Liver (tissue), 9 donors: Measurements from ENCODE around the gene SH3PXD2B. TPM values are rescaled to one million over a fixed set of nuclear protein-coding genes. Genes with fewer than 3 reads are reported as not detected.

Experiments used
- DNase-seq: peaks from one replicate; pipeline ENCODE4 v3.0.0-alpha.2; 2017; ENCODE audit warnings: low spot score
- H3K27ac ChIP-seq, 2 donors: one replicate each; pipeline ENCODE4 v1.7.0; 2013; ENCODE audit warnings: inconsistent platforms in 2 of 2, low read length in 2 of 2, control low read depth in 1 of 2, low read depth in 1 of 2, mild to moderate bottlenecking in 1 of 2
- H3K27me3 ChIP-seq, 4 donors: one replicate each; pipeline versions ENCODE4 v1.6.1 to v1.7.0; 2013; ENCODE audit warnings: low read length in 3 of 4, inconsistent platforms in 1 of 4, mild to moderate bottlenecking in 1 of 4, moderate library complexity in 1 of 4; ENCODE audit not compliant: control insufficient read depth in 4 of 4, insufficient read depth in 4 of 4
- H3K36me3 ChIP-seq, 4 donors: one replicate each; pipeline versions ENCODE4 v1.6.1 to v1.7.0; 2013; ENCODE audit warnings: low read length in 3 of 4, mild to moderate bottlenecking in 3 of 4, low read depth in 1 of 4, moderate library complexity in 1 of 4; ENCODE audit not compliant: control insufficient read depth in 4 of 4, insufficient read depth in 3 of 4
- H3K4me1 ChIP-seq, 4 donors: one replicate each; pipeline versions ENCODE4 v1.6.1 to v1.7.0; 2013; ENCODE audit warnings: low read length in 3 of 4, mild to moderate bottlenecking in 3 of 4, moderate library complexity in 1 of 4; ENCODE audit not compliant: control insufficient read depth in 4 of 4, insufficient read depth in 4 of 4
- H3K4me3 ChIP-seq, 3 donors: one replicate each; pipeline versions ENCODE4 v1.6.1 to v1.7.0; 2013; ENCODE audit warnings: low read length in 3 of 3, control low read depth in 1 of 3, low read depth in 1 of 3, mild to moderate bottlenecking in 1 of 3
- H3K9ac ChIP-seq, 2 donors: one replicate each; pipeline ENCODE4 v1.7.0; 2013; ENCODE audit warnings: low read length in 2 of 2, mild to moderate bottlenecking in 2 of 2, moderate library complexity in 2 of 2, control low read depth in 1 of 2, low read depth in 1 of 2
- H3K9me3 ChIP-seq, 4 donors: one replicate each; pipeline versions ENCODE4 v1.6.1 to v1.7.0; 2013; ENCODE audit warnings: low read length in 3 of 4; ENCODE audit not compliant: control insufficient read depth in 4 of 4
- EGR1 ChIP-seq, 2 donors: IDR thresholded peaks; 2 replicates each; pipeline ENCODE4 v1.6.1; 2016 to 2018; ENCODE audit warnings: antibody characterized with exemption in 2 of 2, low read depth in 2 of 2
- FOXA2 ChIP-seq: IDR thresholded peaks from 2 replicates; pipeline ENCODE4 v1.6.1; 2016; ENCODE audit warnings: antibody characterized with exemption
- GABPA ChIP-seq, 2 donors: IDR thresholded peaks in 1 of 2; conservative IDR thresholded peaks in 1 of 2; 2 replicates each; pipeline ENCODE4 v1.6.1; 2016; ENCODE audit warnings: antibody characterized with exemption in 2 of 2, mild to moderate bottlenecking in 1 of 2, moderate library complexity in 1 of 2
- HNF4A ChIP-seq, 2 donors: conservative IDR thresholded peaks; 2 replicates each; pipeline ENCODE4 v1.6.1; 2016; ENCODE audit warnings: antibody characterized with exemption in 2 of 2, mild to moderate bottlenecking in 2 of 2
- HNF4G ChIP-seq: IDR thresholded peaks from 2 replicates; pipeline ENCODE4 v1.6.1; 2016; ENCODE audit warnings: antibody characterized with exemption
- JUND ChIP-seq, 2 donors: IDR thresholded peaks; 2 replicates each; pipeline ENCODE4 v1.6.1; 2016; ENCODE audit warnings: antibody characterized with exemption in 2 of 2
- NR2F2 ChIP-seq: IDR thresholded peaks from 2 replicates; pipeline ENCODE4 v1.6.1; 2016; ENCODE audit warnings: antibody characterized with exemption
- RAD21 ChIP-seq, 2 donors: IDR thresholded peaks; 2 replicates each; pipeline ENCODE4 v1.6.1; 2016; ENCODE audit warnings: antibody characterized with exemption in 2 of 2, mild to moderate bottlenecking in 2 of 2
- RXRA ChIP-seq, 2 donors: IDR thresholded peaks; 2 replicates each; pipeline ENCODE4 v1.6.1; 2017 to 2018; ENCODE audit warnings: antibody characterized with exemption in 2 of 2, mild to moderate bottlenecking in 1 of 2
- SP1 ChIP-seq: IDR thresholded peaks from 2 replicates; pipeline ENCODE4 v1.6.1; 2018; ENCODE audit warnings: antibody characterized with exemption, mild to moderate bottlenecking
- TAF1 ChIP-seq: conservative IDR thresholded peaks from 2 replicates; pipeline ENCODE4 v1.6.1; 2016; ENCODE audit warnings: antibody characterized with exemption, mild to moderate bottlenecking
- YY1 ChIP-seq: IDR thresholded peaks from 2 replicates; pipeline ENCODE4 v1.6.1; 2016; ENCODE audit warnings: antibody characterized with exemption, mild to moderate bottlenecking
- WGBS: extraction: QIAGEN DNeasy Blood & Tissue Kit; methylation state at CpG from one replicate; pipeline ENCODE4 v1.1.7; 2013; 5-methylcytosine and 5-hydroxymethylcytosine counted together
- polyA plus RNA-seq, 2 donors: library from polyadenylated mRNA; stranded (reverse) in 1 of 2; unstranded in 1 of 2; fragments of 200-250 nt in 1 of 2; fragments of >200 nt in 1 of 2; fragmentation: Nextera tagmentation in 1 of 2; extraction: Ambion mirVana in 1 of 2; gene quantifications; one replicate each; pipeline versions ENCODE4 v1.2.1 to v1.2.3, GENCODE V29; 2013 to 2015
- total RNA-seq, 2 donors: library from RNA; depleted of rRNA; stranded (reverse); fragments of >200 nt; gene quantifications; one replicate each; pipeline ENCODE4 v1.2.3, GENCODE V29; 2014
- TF ChIP-seq, protein P1 (sequence below): IDR thresholded peaks from 2 replicates; pipeline ENCODE4 v1.6.1; 2016; ENCODE audit warnings: antibody characterized with exemption, mild to moderate bottlenecking
- TF ChIP-seq, protein P2 (sequence below): IDR thresholded peaks from 2 replicates; pipeline ENCODE4 v1.6.1; 2016; ENCODE audit warnings: antibody characterized with exemption
- TF ChIP-seq, protein P3 (sequence below): IDR thresholded peaks from 2 replicates; pipeline ENCODE4 v1.6.1; 2016; ENCODE audit warnings: antibody characterized with exemption
- TF ChIP-seq, protein P4 (sequence below): IDR thresholded peaks from 2 replicates; pipeline ENCODE4 v1.6.1; 2016; ENCODE audit warnings: antibody characterized with exemption
- TF ChIP-seq, protein P5 (sequence below): fragments of 150-350 bp; IDR thresholded peaks from 2 replicates; pipeline ENCODE4 v1.5.1; 2017; ENCODE audit warnings: improper control_type of control experiment, low read depth, low read length; ENCODE audit not compliant: missing input control
- donor health status: healthy.
- donor health status: healthy.
- donor health status: healthy.
- donor health status: healthy.
- donor health status: healthy.

SH3PXD2B gene
- total and polyA plus RNA-seq, 4 donors: 1.1 to 3.3 (median 2.2) TPM

DNA sequence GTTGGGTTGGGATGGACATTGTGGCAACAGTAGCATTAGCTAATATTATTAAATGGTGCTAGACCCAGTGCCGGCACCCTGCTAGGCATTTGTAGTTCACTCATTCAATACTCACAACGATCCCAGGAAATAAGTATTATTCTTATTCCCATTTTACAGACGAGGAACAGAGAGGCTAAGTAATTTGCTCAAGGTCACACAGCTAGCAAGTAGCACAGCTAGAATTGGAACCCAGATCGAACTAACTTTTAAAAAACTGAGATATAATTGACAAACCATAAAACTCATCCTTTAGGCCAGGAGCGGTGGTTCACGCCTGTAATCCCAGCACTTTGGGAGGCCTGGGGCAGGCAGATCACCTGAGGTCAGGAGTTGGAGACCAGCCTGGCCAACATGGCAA is 79.5 kb downstream of the SH3PXD2B start:
- WGBS: 96% methylated on average over 6 of the region's 6 CpGs
- no peaks in the 10 kb centered on the region for H3K27me3 ChIP-seq
- no peaks in the 10 kb centered on the region for H3K36me3 ChIP-seq
- no peak overlapping the region for H3K9ac ChIP-seq
- no peak for DNase-seq
- TF ChIP-seq HNF4G: no peak
- H3K27ac ChIP-seq: no peak overlapping the region
- peaks cover 5 to 8% (median 7%) of the 10 kb centered on the region in 4 donors for H3K9me3 ChIP-seq
- H3K4me1 ChIP-seq: no peaks in the 10 kb centered on the region
- no peak overlapping the region for H3K4me3 ChIP-seq

DNA sequence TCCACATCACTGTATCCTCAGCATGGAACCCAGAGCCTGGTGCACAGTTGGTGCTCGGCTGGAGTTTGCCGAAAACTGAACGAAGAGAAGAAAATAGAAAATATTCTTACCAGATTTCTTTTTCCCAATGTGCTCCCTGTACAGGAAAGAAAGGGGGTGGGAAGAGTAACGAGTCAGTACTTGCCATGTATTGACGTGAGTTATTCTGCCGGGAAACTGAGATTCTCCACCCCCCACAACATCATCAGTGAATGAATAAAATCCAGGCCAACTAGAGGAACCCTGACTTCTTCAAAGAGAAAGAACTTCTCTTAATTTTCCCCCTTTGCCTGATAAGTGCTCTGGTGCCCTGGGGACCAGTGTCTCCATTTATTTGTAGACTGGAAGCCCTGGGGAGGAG is 80.6 kb downstream of the SH3PXD2B start:
- no peak overlapping the region for H3K27ac ChIP-seq
- no peak overlapping the region for H3K4me3 ChIP-seq
- H3K36me3 ChIP-seq: no peaks in the 10 kb centered on the region
- H3K9me3 ChIP-seq: peaks cover 5 to 8% (median 7%) of the 10 kb centered on the region in 4 donors
- no peaks in the 10 kb centered on the region for H3K4me1 ChIP-seq
- TF ChIP-seq RAD21 (IDR thresholded peaks at IDR 0.05) (no peak), FOXA2 (no peak), HNF4G (no peak), GABPA (IDR thresholded peaks at IDR 0.05 in 1 of 2, conservative IDR thresholded peaks at IDR 0.05 in 1 of 2) (no peak), TAF1 (no peak), SP1 (no peak), JUND (IDR thresholded peaks at IDR 0.05) (no peak), EGR1 (IDR thresholded peaks at IDR 0.05; ENCODE audit: low read depth in 2 of 2) (no peak), NR2F2 (no peak), HNF4A (conservative IDR thresholded peaks at IDR 0.05) (no peak), RXRA (IDR thresholded peaks at IDR 0.05) (no peak), YY1 (no peak)
- TF ChIP-seq, protein P1, sequence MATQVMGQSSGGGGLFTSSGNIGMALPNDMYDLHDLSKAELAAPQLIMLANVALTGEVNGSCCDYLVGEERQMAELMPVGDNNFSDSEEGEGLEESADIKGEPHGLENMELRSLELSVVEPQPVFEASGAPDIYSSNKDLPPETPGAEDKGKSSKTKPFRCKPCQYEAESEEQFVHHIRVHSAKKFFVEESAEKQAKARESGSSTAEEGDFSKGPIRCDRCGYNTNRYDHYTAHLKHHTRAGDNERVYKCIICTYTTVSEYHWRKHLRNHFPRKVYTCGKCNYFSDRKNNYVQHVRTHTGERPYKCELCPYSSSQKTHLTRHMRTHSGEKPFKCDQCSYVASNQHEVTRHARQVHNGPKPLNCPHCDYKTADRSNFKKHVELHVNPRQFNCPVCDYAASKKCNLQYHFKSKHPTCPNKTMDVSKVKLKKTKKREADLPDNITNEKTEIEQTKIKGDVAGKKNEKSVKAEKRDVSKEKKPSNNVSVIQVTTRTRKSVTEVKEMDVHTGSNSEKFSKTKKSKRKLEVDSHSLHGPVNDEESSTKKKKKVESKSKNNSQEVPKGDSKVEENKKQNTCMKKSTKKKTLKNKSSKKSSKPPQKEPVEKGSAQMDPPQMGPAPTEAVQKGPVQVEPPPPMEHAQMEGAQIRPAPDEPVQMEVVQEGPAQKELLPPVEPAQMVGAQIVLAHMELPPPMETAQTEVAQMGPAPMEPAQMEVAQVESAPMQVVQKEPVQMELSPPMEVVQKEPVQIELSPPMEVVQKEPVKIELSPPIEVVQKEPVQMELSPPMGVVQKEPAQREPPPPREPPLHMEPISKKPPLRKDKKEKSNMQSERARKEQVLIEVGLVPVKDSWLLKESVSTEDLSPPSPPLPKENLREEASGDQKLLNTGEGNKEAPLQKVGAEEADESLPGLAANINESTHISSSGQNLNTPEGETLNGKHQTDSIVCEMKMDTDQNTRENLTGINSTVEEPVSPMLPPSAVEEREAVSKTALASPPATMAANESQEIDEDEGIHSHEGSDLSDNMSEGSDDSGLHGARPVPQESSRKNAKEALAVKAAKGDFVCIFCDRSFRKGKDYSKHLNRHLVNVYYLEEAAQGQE: no peak
- TF ChIP-seq, protein P2, sequence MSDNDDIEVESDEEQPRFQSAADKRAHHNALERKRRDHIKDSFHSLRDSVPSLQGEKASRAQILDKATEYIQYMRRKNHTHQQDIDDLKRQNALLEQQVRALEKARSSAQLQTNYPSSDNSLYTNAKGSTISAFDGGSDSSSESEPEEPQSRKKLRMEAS: no peak
- TF ChIP-seq, protein P3, sequence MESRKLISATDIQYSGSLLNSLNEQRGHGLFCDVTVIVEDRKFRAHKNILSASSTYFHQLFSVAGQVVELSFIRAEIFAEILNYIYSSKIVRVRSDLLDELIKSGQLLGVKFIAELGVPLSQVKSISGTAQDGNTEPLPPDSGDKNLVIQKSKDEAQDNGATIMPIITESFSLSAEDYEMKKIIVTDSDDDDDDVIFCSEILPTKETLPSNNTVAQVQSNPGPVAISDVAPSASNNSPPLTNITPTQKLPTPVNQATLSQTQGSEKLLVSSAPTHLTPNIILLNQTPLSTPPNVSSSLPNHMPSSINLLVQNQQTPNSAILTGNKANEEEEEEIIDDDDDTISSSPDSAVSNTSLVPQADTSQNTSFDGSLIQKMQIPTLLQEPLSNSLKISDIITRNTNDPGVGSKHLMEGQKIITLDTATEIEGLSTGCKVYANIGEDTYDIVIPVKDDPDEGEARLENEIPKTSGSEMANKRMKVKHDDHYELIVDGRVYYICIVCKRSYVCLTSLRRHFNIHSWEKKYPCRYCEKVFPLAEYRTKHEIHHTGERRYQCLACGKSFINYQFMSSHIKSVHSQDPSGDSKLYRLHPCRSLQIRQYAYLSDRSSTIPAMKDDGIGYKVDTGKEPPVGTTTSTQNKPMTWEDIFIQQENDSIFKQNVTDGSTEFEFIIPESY: no peak
- WGBS: 96% methylated on average over 6 of the region's 6 CpGs
- no peaks in the 10 kb centered on the region for H3K27me3 ChIP-seq
- DNase-seq: no peak
- no peak overlapping the region for H3K9ac ChIP-seq

DNA sequence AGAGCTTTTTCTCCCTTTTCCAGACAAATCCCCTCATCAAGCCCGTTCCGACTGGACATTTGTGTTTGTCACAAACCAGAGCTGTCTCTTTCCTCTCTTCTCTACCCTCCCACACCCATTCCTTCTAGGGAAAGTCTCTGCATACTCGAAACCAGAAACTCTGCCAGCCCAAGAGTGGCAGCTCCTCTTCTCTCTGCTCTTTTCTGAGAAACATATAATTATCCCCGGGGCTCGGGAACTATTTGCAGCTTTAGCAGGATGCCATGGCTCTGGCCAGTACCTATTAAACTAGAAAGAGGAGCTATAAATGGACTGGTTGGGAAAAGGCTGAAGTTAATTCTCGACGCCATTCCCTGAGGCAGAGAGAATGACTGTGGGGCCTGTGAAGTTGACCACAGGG is 82.6 kb downstream of the SH3PXD2B start:
- H3K36me3 ChIP-seq: no peaks in the 10 kb centered on the region
- DNase-seq: no peak
- WGBS: 97% methylated on average over 7 of the region's 7 CpGs
- TF ChIP-seq NR2F2: no peak
- no peak for TF ChIP-seq RXRA (IDR thresholded peaks at IDR 0.05)
- TF ChIP-seq, protein P1: no peak
- TF ChIP-seq, protein P2: no peak
- no peak for TF ChIP-seq HNF4G
- no peak for TF ChIP-seq EGR1 (IDR thresholded peaks at IDR 0.05; ENCODE audit: low read depth in 2 of 2)
- TF ChIP-seq, protein P4, sequence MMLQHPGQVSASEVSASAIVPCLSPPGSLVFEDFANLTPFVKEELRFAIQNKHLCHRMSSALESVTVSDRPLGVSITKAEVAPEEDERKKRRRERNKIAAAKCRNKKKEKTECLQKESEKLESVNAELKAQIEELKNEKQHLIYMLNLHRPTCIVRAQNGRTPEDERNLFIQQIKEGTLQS: no peak
- TF ChIP-seq, protein P5, sequence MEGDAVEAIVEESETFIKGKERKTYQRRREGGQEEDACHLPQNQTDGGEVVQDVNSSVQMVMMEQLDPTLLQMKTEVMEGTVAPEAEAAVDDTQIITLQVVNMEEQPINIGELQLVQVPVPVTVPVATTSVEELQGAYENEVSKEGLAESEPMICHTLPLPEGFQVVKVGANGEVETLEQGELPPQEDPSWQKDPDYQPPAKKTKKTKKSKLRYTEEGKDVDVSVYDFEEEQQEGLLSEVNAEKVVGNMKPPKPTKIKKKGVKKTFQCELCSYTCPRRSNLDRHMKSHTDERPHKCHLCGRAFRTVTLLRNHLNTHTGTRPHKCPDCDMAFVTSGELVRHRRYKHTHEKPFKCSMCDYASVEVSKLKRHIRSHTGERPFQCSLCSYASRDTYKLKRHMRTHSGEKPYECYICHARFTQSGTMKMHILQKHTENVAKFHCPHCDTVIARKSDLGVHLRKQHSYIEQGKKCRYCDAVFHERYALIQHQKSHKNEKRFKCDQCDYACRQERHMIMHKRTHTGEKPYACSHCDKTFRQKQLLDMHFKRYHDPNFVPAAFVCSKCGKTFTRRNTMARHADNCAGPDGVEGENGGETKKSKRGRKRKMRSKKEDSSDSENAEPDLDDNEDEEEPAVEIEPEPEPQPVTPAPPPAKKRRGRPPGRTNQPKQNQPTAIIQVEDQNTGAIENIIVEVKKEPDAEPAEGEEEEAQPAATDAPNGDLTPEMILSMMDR: no peak

More for the DNA sequence above, 82.6 kb downstream of the SH3PXD2B start:
- H3K9ac ChIP-seq: no peak overlapping the region
- no peaks in the 10 kb centered on the region for H3K4me1 ChIP-seq
- peaks cover 5 to 8% (median 7%) of the 10 kb centered on the region in 4 donors for H3K9me3 ChIP-seq
- no peak overlapping the region for H3K27ac ChIP-seq
- H3K27me3 ChIP-seq: no peaks in the 10 kb centered on the region
- H3K4me3 ChIP-seq: no peak overlapping the region
